HFFc6 (cell line): Measurements from ENCODE around the gene MYO1D. TPM values are rescaled to one million over a fixed set of nuclear protein-coding genes. Genes with fewer than 3 reads are reported as not detected.

Source experiments
- DNase-seq: peaks from one replicate; pipeline ENCODE4 v3.0.0-alpha.2; 2018
- H3K27ac Mint-ChIP-seq: 2 replicates; pipeline ENCODE4 v1.8.0; 2020; ENCODE audit warnings: mild to moderate bottlenecking, mixed read lengths
- H3K27me3 Mint-ChIP-seq: 2 replicates; pipeline ENCODE4 v1.8.0; 2021; ENCODE audit warnings: mild to moderate bottlenecking, moderate library complexity, mixed read lengths; ENCODE audit not compliant: insufficient read depth
- H3K36me3 Mint-ChIP-seq: 2 replicates; pipeline ENCODE4 v1.8.0; 2021; ENCODE audit warnings: low read depth, mixed read lengths
- H3K4me1 Mint-ChIP-seq: 2 replicates; pipeline ENCODE4 v1.8.0; 2020; ENCODE audit warnings: low read depth, mixed read lengths
- H3K4me3 Mint-ChIP-seq: 2 replicates; pipeline ENCODE4 v1.8.0; 2020; ENCODE audit warnings: mild to moderate bottlenecking, moderate library complexity, mixed read lengths
- H3K9me3 Mint-ChIP-seq: 2 replicates; pipeline ENCODE4 v1.8.0; 2020; ENCODE audit warnings: mild to moderate bottlenecking, mixed read lengths
- CTCF ChIP-seq: fragments of 200-600 bp; sonication (generic); IDR thresholded peaks from 2 replicates; pipeline ENCODE4 v1.5.0; 2021; ENCODE audit warnings: antibody characterized with exemption, mild to moderate bottlenecking
- total RNA-seq, 6 experiments: library from RNA; stranded (reverse); fragmentation: NEBNext Ultra II Directional; extraction: Animal tissue kit (Norgen Biotek cat#: 25700); gene quantifications; 2 replicates in 1 of 6; 3 replicates in 5 of 6; pipeline ENCODE4 v1.2.3, GENCODE V29; 2021

The MYO1D gene
- total RNA-seq, 6 experiments from 2014 or later: 3.8 to 28.8 (median 4.8) TPM

- no peaks in the 10 kb centered on the region for H3K36me3 Mint-ChIP-seq
- H3K27ac Mint-ChIP-seq: peak overlapping the region; percentile 26; the same call in 1 of the 2 replicates
- no peak overlapping the region for H3K4me3 Mint-ChIP-seq
- peak; percentile 66 for DNase-seq
- H3K9me3 Mint-ChIP-seq: no peaks in the 10 kb centered on the region
- TF ChIP-seq CTCF: no peak
- peaks cover 18% of the 10 kb centered on the region for H3K4me1 Mint-ChIP-seq
- H3K27me3 Mint-ChIP-seq: peaks cover 2% of the 10 kb centered on the region; the same call in 1 of the 2 replicates
Observed at GRCh38 chr17:32777436-32777835, 99.5 kb downstream of the MYO1D start.

- DNase-seq: no peak
- H3K4me3 Mint-ChIP-seq: no peak overlapping the region
- no peak overlapping the region for H3K27ac Mint-ChIP-seq
- H3K9me3 Mint-ChIP-seq: no peaks in the 10 kb centered on the region
- no peaks in the 10 kb centered on the region for H3K36me3 Mint-ChIP-seq
- peaks cover 2% of the 10 kb centered on the region; the same call in 1 of the 2 replicates for H3K27me3 Mint-ChIP-seq
- H3K4me1 Mint-ChIP-seq: peaks cover 11% of the 10 kb centered on the region
- no peak for TF ChIP-seq CTCF
Observed at GRCh38 chr17:32774695-32775084, 102.2 kb downstream of the MYO1D start.

- no peak overlapping the region for H3K27ac Mint-ChIP-seq
Observed at GRCh38 chr17:32773856-32774694, 102.8 kb downstream of the MYO1D start.

GRCh38 chr17:32772453-32773025 lies 104.4 kb downstream of the MYO1D start:
- no peak for DNase-seq
- no peak overlapping the region for H3K27ac Mint-ChIP-seq
- no peak overlapping the region for H3K4me3 Mint-ChIP-seq
- peaks cover 10% of the 10 kb centered on the region for H3K4me1 Mint-ChIP-seq
- no peaks in the 10 kb centered on the region for H3K36me3 Mint-ChIP-seq
- H3K9me3 Mint-ChIP-seq: no peaks in the 10 kb centered on the region
- TF ChIP-seq CTCF: no peak
- H3K27me3 Mint-ChIP-seq: peaks cover 2% of the 10 kb centered on the region; the same call in 1 of the 2 replicates

More at GRCh38 chr17:32773856-32774694, 102.8 kb downstream of the MYO1D start:
- Mint-ChIP-seq H3K27me3 (peaks cover 2% of the 10 kb centered on the region; the same call in 1 of the 2 replicates), H3K4me1 (peaks cover 11% of the 10 kb centered on the region), H3K9me3 (no peaks in the 10 kb centered on the region), H3K36me3 (no peaks in the 10 kb centered on the region), H3K4me3 (no peak overlapping the region)
- no peak for TF ChIP-seq CTCF
- no peak for DNase-seq

GRCh38 chr17:32771396-32771795 lies 105.5 kb downstream of the MYO1D start:
- no peak for DNase-seq
- Mint-ChIP-seq H3K36me3 (no peaks in the 10 kb centered on the region), H3K27ac (no peak overlapping the region), H3K4me1 (no peaks in the 10 kb centered on the region; the same call in 1 of the 2 replicates), H3K27me3 (peaks cover 2% of the 10 kb centered on the region; the same call in 1 of the 2 replicates), H3K9me3 (no peaks in the 10 kb centered on the region), H3K4me3 (no peak overlapping the region)
- TF ChIP-seq CTCF: no peak
